ENCODE data around the gene TRPM2.
A peak's percentile ranks its signal among the peaks of the same experiment; 100 is the strongest.

TRPM2 gene

GRCh38 chr21:44322621-44323325 is 30.6 kb upstream of the TRPM2 start:
- no peak for DNase-seq

- no peak for DNase-seq
Observed at GRCh38 chr21:44323591-44323990, 29.8 kb upstream of the TRPM2 start.

DNA sequence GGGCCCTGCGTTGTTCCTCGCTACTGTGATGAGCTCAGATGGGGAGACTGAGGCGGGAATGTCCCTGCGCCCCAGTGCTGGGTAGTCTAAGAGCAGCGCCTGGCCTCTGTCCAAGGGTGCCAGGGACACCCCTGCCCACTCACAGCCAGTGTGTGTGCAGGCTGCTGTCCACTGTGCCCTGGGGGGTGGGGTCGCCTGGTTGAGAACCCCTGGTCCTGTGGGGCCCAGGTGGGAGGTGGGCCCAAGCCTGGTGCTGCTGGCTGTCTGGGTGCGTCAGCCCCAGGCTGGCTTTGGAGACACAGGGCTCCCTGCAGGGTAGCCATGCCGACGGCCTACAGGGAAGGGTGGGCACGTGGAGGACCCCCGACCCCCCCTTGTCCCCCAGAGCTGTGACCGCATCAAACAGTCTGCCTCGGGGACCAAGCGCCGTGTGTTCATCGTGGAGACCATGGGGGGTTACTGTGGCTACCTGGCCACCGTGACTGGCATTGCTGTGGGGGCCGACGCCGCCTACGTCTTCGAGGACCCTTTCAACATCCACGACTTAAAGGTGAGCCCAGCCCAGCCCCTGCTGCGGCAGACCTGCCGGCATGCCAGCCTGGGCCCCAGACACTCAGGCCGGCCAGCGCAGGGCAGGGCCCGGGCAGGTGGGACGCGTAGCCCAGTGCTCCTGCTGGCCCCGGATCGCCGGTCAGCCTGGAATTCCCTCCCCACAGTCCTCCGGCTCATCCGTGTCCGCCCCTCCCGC is 29.1 kb upstream of the TRPM2 start:
- DNase-seq, result no peak

DNA sequence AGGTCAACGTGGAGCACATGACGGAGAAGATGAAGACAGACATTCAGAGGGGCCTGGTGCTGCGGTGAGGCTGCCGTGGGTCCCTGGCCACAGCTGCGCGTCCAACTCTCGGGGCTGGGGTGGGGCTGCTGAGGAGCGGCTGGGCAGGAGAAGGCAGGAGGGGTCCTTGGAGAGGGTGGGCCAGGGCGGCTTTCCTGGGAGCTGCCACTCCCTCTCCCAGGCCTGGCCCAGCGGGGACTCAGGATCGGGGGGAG is 28.6 kb upstream of the TRPM2 start:
- DNase-seq, result no peak

- DNase-seq, result no peak
Observed at GRCh38 chr21:44325386-44326271, 27.8 kb upstream of the TRPM2 start.

DNA sequence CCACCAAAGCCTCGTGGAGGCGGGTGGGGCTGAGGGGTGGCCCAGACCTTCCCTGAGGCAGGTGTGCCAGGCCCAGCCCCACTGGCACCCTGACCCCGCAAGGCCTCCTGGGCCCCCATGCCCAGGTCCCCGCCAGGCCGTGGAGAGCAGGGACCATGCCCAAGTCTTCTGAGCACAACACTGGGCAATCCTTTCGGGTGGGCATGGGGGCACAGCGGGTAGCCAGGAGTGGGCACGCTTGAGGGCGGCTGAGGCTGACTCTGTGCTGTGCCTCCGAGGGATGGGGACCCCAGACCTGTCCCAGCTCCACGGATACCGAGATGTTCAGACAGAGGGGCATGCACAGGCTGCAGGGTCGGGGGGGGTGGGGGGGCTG is 27.2 kb upstream of the TRPM2 start:
- no peak for DNase-seq

- no peak for DNase-seq
Observed at GRCh38 chr21:44326716-44327602, 26.5 kb upstream of the TRPM2 start.

GRCh38 chr21:44327603-44327974 is 25.8 kb upstream of the TRPM2 start:
- DNase-seq, result no peak

- DNase-seq, result no peak
Observed at GRCh38 chr21:44328242-44328895, 25.1 kb upstream of the TRPM2 start.

DNA sequence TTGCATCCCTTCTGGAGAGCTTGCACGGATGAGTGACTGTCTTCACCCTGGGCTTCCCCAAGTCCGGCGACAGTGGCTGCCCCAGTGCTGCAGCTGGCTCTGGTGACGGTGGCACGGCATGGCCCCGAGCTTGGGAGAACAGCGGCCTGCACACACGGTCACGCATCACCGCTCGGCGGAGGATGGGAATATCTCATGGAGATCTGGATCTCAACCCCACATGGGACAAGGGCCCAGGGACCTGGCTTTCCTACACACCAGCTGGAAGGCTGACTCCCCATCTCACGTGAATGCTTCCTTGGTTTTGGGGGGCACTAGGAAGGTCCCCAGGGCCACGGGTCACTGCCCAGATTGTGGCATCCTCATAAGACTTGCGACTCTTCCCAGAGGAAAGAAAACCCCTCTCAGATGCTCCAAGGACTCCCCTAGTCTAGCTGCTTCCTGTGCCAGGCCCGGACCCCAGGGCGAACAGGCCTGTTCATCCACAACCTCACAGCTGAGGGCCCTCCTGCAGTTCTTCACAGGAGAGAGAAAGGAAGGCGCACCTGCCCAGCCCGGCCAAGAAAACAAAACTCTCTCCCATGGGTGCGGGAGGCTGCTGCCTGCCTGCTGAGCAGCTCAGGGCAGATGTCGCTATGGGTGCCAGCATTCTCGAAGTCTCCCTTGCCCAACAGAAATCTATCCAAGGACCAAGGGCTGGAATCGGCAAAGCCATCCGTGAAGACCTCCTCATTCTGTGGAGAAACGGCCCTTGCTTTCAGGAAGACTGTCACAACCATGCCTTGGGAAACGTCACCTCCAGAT is 24.1 kb upstream of the TRPM2 start:
- DNase-seq, result peak in 1 of 2 experiments; percentile 43

- no peak for DNase-seq
Observed at GRCh38 chr21:44329971-44330681, 23.3 kb upstream of the TRPM2 start.

- DNase-seq, result no peak
Observed at GRCh38 chr21:44330698-44331097, 22.7 kb upstream of the TRPM2 start.

DNA sequence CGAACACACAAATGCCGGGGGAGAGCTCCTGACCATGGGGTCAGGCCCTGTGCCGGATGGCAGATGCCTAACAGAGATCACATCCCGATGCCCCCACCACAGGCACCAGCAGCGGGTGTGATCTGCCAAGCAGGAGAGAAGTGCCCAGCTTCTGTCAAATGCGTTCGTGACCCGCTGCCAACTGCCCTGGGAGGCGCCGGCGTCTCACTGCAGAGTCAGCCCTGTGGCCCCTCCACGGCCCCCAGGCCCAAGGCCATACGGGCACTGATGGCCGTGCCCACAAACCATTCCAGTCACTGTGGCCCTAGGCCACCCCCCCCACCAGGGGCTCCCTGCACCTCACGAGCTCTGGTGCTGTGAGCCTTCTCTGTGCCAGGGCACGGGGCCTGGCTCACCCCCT is 22.2 kb upstream of the TRPM2 start:
- DNase-seq, result no peak

- DNase-seq, result no peak
Observed at GRCh38 chr21:44331650-44332307, 21.6 kb upstream of the TRPM2 start.

DNA sequence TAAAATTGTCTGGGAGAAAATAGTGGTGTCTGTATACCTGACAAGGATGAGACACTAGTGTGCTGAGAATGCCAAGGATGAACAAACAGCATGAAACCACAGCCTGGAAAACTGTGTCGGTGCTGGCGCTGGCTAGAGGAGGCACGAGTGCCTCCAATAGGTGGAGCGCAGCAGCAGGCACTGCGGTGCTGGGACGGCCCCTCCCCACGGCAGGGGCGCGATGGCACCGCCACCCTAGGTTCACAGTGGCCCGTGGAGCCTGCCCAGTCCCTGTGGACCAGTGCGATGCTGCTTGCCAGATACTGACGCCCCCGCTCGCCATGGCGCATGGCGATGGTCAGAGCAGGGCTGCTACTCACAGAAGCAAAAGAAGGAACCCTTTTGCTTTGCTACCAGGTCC is 21.0 kb upstream of the TRPM2 start:
- peak in 1 of 2 experiments; percentile 30 for DNase-seq

- DNase-seq, result no peak
Observed at GRCh38 chr21:44332965-44333364, 20.5 kb upstream of the TRPM2 start.

DNA sequence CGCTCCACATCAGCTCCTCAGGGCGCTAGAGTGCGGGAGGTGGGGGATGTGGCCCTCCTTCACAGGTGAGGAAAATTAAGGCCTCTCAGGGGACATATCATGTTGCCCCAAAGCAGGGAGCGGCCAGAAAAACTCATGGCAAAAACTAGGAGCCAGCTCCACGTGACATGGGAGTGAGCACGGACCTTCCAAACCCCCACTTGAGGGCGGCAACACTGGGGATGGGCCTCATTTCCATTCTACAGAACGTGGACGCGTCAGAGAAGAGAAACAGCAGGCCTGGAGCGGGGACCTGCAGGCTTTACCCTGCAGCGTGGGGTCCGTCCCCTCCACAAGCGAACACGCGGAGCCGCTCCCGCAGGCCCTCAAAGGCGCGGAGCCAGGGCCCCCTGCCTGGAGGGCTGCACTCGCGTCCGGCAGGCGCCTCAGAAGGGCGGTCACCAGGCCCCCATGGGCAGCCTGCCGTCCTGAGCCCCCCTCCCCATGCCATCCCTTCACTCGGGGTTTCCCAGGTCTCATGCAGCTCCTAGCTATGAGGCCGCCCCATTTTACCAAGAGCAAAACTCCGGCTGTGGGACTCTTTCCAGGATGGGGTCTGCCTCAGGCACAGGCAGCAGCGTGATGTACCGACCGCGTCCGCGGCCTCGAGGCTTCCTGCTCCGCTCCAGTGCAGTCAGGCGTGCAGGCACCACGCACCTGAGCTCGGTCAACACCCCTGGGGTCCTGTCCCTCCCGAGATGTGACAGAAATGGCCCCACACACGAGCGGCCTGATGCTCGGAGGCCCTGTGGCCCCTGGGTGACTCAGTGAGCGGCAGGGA is 19.7 kb upstream of the TRPM2 start:
- peak in 1 of 2 experiments; percentile 68 for DNase-seq

GRCh38 chr21:44334329-44335030 is 18.9 kb upstream of the TRPM2 start:
- peak in 1 of 2 experiments; percentile 68 for DNase-seq

All from NCI-H526 (cell line).